Prostate gland (tissue), 2 donors: ENCODE measurements around the gene CYP2A13.

ENCODE experiments used
- POLR2A ChIP-seq: fragments of 450-650 bp; IDR thresholded peaks from one replicate; pipeline ENCODE4 v1.6.1; 2016; ENCODE audit warnings: antibody characterized with exemption, mild to moderate bottlenecking
- TF ChIP-seq, protein P1 (sequence below), 4 experiments: fragments of 200-600 bp in 2 of 4; fragments of 450-650 bp in 2 of 4; sonication (generic) in 2 of 4; IDR thresholded peaks; 1 replicate in 3 of 4; 2 replicates in 1 of 4; pipeline ENCODE4 v1.5.1; 2016 to 2019; ENCODE audit warnings: antibody characterized with exemption in 4 of 4, mild to moderate bottlenecking in 2 of 4, moderate library complexity in 2 of 4

- no peak for TF ChIP-seq POLR2A
- TF ChIP-seq, protein P1, sequence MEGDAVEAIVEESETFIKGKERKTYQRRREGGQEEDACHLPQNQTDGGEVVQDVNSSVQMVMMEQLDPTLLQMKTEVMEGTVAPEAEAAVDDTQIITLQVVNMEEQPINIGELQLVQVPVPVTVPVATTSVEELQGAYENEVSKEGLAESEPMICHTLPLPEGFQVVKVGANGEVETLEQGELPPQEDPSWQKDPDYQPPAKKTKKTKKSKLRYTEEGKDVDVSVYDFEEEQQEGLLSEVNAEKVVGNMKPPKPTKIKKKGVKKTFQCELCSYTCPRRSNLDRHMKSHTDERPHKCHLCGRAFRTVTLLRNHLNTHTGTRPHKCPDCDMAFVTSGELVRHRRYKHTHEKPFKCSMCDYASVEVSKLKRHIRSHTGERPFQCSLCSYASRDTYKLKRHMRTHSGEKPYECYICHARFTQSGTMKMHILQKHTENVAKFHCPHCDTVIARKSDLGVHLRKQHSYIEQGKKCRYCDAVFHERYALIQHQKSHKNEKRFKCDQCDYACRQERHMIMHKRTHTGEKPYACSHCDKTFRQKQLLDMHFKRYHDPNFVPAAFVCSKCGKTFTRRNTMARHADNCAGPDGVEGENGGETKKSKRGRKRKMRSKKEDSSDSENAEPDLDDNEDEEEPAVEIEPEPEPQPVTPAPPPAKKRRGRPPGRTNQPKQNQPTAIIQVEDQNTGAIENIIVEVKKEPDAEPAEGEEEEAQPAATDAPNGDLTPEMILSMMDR (IDR thresholded peaks at IDR 0.05) = no peak
These were observed 23.2 kb upstream of the CYP2A13 start for GRCh38 chr19:41064974-41065569.
